OCI-LY7 (cell line): ENCODE data around the gene MIOX. TPM values are rescaled to one million over a fixed set of nuclear protein-coding genes. Genes with fewer than 3 reads are reported as not detected.

Experiments used
- BruUV-seq: library from RNA; stranded (reverse); fragments of 400-500 nt; replicated peaks from 2 replicates; lab custom pipeline; 2021; lab: Mats Ljungman, UMichigan
- CTCF ChIA-PET: fragments of 300-600 bp; sonication (Branson Sonifier 250); formaldehyde crosslinking; loops from one replicate; lab custom pipeline; 2022; ENCODE audit warnings: antibody characterized with exemption; ENCODE audit not compliant: unreplicated experiment; lab: Charles Lee
- POLR2A ChIA-PET: fragments of 300-600 bp; sonication (Branson Sonifier 250); formaldehyde crosslinking; loops from one replicate; lab custom pipeline; 2022; ENCODE audit warnings: antibody characterized with exemption; lab: Charles Lee
- DNase-seq: peaks from one replicate; pipeline ENCODE4 v3.0.0-alpha.2; 2015; ENCODE audit warnings: low spot score
- H2AFZ ChIP-seq: fragments of 200-600 bp; sonication (generic), shearing (Covaris generic); 2 replicates; pipeline ENCODE4 v1.6.1; 2014; ENCODE audit warnings: mild to moderate bottlenecking, antibody characterized with exemption, low read length, moderate library complexity
- H3K27ac ChIP-seq: fragments of 200-600 bp; sonication (generic); 2 replicates; pipeline ENCODE4 v1.5.1; 2014; ENCODE audit warnings: mixed run types, low read depth, mild to moderate bottlenecking, moderate library complexity, low read length, inconsistent platforms; ENCODE audit not compliant: poor library complexity, severe bottlenecking
- H3K36me3 ChIP-seq: fragments of 200-600 bp; sonication (generic); 2 replicates; pipeline ENCODE4 v1.6.1; 2014; ENCODE audit warnings: mild to moderate bottlenecking, antibody characterized with exemption, low read length, moderate library complexity, mixed read lengths; ENCODE audit not compliant: insufficient read depth
- H3K4me1 ChIP-seq: fragments of 200-600 bp; sonication (generic); 2 replicates; pipeline ENCODE4 v1.5.1; 2014; ENCODE audit warnings: mild to moderate bottlenecking, low read length; ENCODE audit not compliant: insufficient read depth, poor library complexity, severe bottlenecking
- H3K4me2 ChIP-seq: fragments of 200-600 bp; sonication (generic); 2 replicates; pipeline ENCODE4 v1.6.1; 2014; ENCODE audit warnings: mild to moderate bottlenecking, low read length
- H3K4me3 ChIP-seq: fragments of 200-600 bp; sonication (generic); 2 replicates; pipeline ENCODE4 v1.5.1; 2014; ENCODE audit warnings: mild to moderate bottlenecking, low read depth, low read length; ENCODE audit not compliant: poor library complexity, severe bottlenecking
- H3K79me2 ChIP-seq: fragments of 200-600 bp; sonication (generic); 2 replicates; pipeline ENCODE4 v1.6.1; 2016; ENCODE audit warnings: low read depth, mild to moderate bottlenecking, low read length, moderate library complexity, mixed read lengths; ENCODE audit not compliant: insufficient read depth
- H3K9me2 ChIP-seq: fragments of 200-600 bp; sonication (generic); 2 replicates; pipeline ENCODE4 v1.6.1; 2016; ENCODE audit warnings: mild to moderate bottlenecking, low read length, mixed read lengths; ENCODE audit not compliant: insufficient read depth
- H3K9me3 ChIP-seq: fragments of 200-600 bp; sonication (generic); 2 replicates; pipeline ENCODE4 v1.6.1; 2014; ENCODE audit warnings: mild to moderate bottlenecking, mixed run types, low read length, mixed read lengths
- H4K20me1 ChIP-seq: fragments of 200-600 bp; sonication (generic); 2 replicates; pipeline ENCODE4 v1.6.1; 2014; ENCODE audit warnings: mild to moderate bottlenecking, antibody characterized with exemption, low read length, moderate library complexity, mixed read lengths; ENCODE audit not compliant: insufficient read depth
- EZH2phosphoT487 ChIP-seq: fragments of 200-600 bp; sonication (generic); IDR thresholded peaks from 2 replicates; pipeline ENCODE4 v1.6.1; 2018; ENCODE audit warnings: low read depth, borderline replicate concordance, mild to moderate bottlenecking, mixed run types, antibody characterized with exemption, low read length, moderate library complexity, mixed read lengths
- intact Hi-C: fragments of 100-400 bp; cut with micrococcal nuclease; formaldehyde crosslinking; loops from one replicate; pipeline ENCODE4 v1.10.0; 2022; ENCODE audit not compliant: unreplicated experiment
- total RNA-seq, 2 experiments: library from RNA; depleted of rRNA in 1 of 2; stranded (reverse); fragments of >200 nt in 1 of 2; shearing (Covaris generic) in 1 of 2; gene quantifications; 2 replicates each; pipeline ENCODE4 v1.2.3, GENCODE V29; 2014 to 2022
- TF ChIP-seq, protein P1 (sequence below): fragments of 200-600 bp; sonication (generic); conservative IDR thresholded peaks from 2 replicates; pipeline ENCODE4 v1.5.1; 2014; ENCODE audit warnings: mild to moderate bottlenecking, antibody characterized with exemption, low read length, moderate library complexity, mixed read lengths

MIOX gene
- total RNA-seq, 2 experiments from 2014 or later = 0.53 TPM; not detected in 1

DNA sequence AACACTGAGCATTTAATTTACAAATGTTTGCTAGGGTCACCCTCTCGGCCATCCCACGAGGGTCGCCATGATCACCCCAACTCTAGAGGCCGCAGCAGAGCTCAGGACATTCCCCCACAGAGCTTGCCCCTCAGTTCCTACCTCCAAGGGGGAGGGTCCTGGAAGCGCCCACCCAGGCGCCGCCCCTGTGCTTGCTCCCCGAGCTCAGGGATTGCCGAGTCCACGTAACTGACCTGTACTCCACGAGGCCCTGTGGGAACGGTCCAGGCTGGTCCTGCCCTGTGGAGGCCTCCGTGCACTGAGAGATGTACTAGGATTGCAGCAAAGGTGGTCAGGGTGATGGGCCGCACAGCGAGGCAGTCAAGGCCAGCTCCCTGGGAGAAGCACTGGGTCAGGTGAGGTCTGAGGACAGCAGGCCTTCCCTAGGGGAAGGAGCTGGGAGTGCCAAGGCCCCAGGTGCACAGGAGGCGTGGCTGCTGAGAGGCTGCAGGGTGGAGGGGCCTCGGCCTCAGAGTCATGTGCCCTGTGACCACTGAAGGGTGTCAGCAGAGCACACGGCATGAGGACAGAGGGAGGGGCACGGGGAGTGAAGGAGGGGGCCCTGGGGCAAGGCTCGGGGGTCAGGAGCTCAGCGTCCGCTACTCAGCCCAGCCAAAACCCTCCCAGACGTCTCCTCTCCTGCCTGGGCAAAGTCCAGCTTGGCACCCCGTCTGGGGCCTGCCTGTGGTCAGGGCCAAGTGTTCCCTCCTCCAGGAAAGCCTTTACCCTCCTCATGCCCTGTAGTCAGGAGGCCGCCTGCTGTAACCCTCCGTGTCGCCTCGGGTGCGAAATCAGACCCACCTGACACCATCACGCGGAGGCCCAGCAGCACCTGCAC is 2.4 kb upstream of the MIOX start:
- BruUV-seq = no TSS peak
- intact Hi-C loops = no loop called here
- Histone ChIP-seq H3K4me3 (no peak overlapping the region), H3K9me3 (no peaks in the 10 kb centered on the region), H3K79me2 (no peaks in the 10 kb centered on the region), H4K20me1 (no peaks in the 10 kb centered on the region), H3K4me1 (peaks cover 10% of the 10 kb centered on the region), H3K9me2 (no peaks in the 10 kb centered on the region), H3K36me3 (no peaks in the 10 kb centered on the region), H2AFZ (no peak overlapping the region), H3K27ac (no peak overlapping the region), H3K4me2 (peak overlapping the region; percentile 30; the same call in 1 of the 2 replicates)
- DNase-seq = no peak
- ChIA-PET POLR2A (no interaction called here), CTCF (no interaction called here)
- no peak for TF ChIP-seq EZH2phosphoT487
- TF ChIP-seq, protein P1, sequence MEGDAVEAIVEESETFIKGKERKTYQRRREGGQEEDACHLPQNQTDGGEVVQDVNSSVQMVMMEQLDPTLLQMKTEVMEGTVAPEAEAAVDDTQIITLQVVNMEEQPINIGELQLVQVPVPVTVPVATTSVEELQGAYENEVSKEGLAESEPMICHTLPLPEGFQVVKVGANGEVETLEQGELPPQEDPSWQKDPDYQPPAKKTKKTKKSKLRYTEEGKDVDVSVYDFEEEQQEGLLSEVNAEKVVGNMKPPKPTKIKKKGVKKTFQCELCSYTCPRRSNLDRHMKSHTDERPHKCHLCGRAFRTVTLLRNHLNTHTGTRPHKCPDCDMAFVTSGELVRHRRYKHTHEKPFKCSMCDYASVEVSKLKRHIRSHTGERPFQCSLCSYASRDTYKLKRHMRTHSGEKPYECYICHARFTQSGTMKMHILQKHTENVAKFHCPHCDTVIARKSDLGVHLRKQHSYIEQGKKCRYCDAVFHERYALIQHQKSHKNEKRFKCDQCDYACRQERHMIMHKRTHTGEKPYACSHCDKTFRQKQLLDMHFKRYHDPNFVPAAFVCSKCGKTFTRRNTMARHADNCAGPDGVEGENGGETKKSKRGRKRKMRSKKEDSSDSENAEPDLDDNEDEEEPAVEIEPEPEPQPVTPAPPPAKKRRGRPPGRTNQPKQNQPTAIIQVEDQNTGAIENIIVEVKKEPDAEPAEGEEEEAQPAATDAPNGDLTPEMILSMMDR = no peak

GRCh38 chr22:50485221-50486131 is 1.2 kb upstream of the MIOX start:
- H3K4me1 ChIP-seq = peaks cover 11% of the 10 kb centered on the region
- no peak overlapping the region for H3K4me2 ChIP-seq
- no peak overlapping the region for H3K27ac ChIP-seq
- intact Hi-C loops = no loop called here
- ChIA-PET CTCF (no interaction called here), POLR2A (no interaction called here)
- no peaks in the 10 kb centered on the region for H3K36me3 ChIP-seq
- no peaks in the 10 kb centered on the region for H3K79me2 ChIP-seq
- no peak for TF ChIP-seq EZH2phosphoT487
- TF ChIP-seq, protein P1 = peak; percentile 46
- H3K4me3 ChIP-seq = no peak overlapping the region
- no peak overlapping the region for H2AFZ ChIP-seq
- H3K9me3 ChIP-seq = no peaks in the 10 kb centered on the region
- no peak for DNase-seq
- no TSS peak for BruUV-seq
- H4K20me1 ChIP-seq = no peaks in the 10 kb centered on the region
- H3K9me2 ChIP-seq = no peaks in the 10 kb centered on the region
